Stimulated activated CD4-positive, alpha-beta T cell treated with anti-CD3 and anti-CD28 coated beads, Interleukin-1b, Interleukin-23, amount 100 ng/mL, for 1 hour (primary cell): ENCODE results near the gene PSMA6.
"Not testable (repeated sequence)": the region's sequence is repeated elsewhere in the genome, so short reads cannot be mapped to it uniquely, and the experiment has no call there.

ENCODE experiments used
- DNase-seq, 2 donors: peaks; one replicate each; pipeline ENCODE4 v3.0.0-alpha.2; 2020; ENCODE audit warnings: low read depth in 2 of 2

Gene PSMA6

DNA sequence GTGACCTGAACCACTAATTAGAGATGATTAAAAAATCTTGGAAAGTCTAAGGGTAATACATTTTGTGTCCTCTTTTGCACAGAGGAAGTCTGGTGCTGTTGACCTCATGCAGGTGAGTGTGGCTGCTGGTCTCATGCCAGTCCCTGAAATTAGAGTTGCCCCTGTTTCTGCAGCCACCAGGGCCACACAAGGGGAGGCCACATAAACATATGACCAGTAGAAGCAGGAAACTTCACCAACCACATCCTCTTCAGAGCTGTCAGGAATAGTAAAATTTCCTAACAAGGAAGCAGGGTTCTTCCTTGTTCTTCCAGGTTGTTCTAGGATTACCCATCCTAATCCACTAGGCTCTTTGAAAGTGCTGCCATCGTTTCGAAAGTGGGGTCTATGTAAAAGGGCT lies 28.3 kb downstream of the PSMA6 start:
- no peak for DNase-seq

DNA sequence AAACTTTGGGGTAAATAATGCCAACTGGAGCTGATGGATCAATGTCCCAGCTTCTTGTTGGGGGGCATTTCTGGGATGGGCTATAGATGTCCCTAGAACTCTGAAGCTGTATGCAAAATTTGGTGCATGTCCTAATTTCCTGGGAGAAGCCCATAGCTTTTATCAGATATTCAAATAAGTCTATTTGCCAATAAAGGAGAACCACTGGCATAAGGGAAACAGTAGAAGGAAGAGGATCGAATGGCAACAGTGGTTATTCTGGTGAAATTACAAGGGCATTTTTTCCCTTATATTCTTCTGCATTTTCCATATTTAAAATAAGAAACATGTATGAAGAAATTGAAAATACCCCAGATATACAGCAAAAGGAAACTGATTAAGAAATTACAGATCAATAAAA lies 34.2 kb downstream of the PSMA6 start:
- no peak for DNase-seq

DNA sequence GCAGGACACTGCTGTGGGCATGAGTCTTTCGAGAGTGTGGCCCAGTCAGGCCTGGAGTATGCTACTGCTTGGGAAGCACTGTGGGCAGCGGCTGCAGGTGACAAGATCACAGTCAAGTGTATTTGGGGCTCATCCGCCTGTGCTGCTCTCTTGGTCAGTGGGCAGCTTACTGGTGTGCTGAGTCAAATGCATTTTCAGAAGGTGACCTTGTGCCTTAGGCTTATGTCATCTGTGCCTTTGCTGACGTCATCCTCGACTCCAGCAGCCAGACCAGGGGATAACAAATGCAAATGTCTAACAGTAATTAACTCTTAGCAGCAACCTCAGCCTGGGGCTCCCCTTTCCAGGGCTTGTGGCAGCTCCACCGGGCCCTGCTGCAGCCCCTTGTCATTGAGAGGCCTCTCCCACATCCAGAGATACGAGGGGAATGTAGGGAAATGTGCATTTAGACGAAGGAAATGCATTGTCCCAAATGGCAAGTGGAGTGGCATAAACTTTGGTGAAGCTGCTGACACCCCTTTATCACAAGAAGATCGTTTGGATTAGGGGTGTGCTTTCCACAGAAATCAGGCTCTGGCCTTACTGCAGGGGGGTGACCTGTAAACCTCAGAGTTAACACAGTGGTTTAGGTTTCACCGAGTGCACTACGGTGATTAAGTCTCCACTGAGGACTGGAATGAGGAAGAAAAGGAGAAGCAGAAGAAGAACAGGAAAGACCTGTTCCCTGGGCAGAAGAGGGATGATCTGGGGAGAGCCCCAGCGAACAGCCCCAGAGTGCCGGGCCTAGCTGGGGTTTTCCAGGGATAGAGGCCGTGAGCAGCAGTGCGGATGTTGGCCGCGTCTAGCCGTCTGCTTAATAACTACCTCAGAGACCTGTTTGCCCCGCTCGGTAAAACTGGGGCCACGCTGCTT lies 39.7 kb downstream of the PSMA6 start:
- DNase-seq: no peak

DNA sequence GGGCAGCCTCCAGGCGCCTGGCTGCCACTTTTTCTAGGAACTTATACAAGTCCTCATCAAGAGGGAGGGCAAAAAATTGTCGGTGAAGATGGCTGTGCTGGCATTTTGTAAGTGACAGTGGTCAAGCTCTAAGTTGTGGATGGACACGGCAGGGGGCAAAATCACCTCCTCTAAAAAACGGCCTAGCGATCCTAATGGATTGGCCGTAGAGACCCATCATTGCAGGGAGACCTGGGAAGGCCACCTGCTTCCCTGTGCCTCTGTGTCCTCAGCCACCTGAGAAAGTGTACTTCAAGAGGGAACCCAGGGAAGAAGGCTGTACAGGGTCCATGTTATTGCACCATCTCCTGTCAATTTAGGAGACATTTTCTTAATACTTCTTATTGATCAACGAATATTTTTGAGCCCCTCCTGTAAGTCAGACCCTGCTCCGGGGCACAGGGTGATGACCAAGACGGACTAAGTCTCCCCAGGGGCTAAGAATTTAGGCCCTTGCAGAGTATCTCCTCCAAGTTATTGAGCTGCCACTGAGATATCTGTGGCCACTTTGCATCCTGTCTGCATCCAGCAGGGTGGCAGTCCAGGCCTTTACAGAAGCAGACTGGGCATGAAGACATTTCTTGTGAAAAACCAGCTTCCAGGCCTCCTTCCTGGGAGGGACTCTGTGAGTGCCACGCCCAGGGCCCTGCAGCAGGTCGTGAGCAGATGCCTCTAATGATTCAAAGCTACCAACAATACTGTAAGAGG lies 40.5 kb downstream of the PSMA6 start:
- peak in 1 of 2 donors; percentile 17 for DNase-seq

DNA sequence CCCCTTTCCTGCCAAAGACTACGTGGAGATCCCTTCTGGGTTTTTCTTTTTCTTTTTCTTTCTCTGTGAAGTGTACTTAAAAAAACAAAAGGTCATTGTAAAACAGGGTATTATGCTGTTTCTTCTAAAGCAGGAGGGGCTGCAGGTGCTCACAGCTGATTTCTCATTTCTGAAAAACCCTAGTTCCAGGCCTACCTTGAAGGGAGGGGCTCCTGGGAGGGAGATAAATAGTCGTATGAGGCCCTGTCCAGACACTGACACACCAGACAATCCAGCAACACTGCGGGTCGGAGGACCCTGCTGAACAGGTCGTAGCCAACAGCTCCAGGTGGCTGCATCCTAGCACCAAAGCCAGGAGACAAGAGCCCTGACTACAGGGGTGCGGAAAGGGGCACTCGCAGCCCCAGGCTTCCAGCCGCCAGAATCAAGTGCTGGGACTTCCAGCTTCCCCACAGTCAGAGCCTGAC lies 41.1 kb downstream of the PSMA6 start:
- no peak for DNase-seq

DNA sequence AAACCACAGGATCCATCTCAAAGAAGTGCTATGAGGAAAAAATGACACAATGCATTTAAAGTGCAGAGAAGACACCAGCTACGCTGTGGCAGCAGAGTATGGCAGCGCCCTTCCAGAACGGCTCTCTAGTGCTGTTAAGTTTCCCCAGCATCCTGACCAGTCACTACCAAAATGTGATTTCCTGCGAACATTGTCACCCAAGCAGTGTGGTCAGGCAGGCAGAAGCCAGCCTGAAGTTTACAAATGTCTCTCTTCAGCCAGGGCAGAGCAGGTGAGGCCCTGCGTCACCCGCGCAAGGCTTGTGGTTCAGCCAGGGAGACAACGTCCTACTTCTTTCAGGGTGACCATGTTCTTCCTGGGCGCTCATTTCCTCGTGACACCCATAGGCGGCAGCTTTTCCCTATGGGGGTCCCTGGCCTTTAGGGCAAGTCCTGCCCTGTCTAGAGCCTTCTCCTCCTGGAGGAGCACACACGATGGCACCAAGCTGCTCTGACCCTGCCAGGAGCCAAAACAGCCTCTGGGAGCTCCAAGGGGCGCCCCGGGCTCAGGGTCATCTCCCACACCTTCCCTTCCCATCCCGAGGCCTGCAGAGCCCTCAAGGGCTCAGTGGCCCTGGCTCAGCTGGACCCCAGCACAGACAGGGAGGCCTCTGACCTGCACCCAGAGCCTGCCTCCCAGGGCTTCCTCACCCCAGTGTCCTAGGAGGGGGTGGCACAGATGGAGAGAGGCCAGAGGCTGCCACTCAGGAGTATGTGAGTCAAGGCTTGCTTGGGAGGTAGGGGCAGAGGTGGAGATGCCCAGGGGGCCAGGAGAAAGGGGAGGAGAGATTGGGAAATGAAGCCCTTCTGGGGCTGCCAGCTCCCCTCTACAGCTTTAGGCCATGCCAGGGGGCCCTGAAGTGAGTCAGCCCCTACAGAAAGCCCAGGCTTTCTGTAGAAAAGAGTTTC lies 41.9 kb downstream of the PSMA6 start:
- no peak for DNase-seq

DNA sequence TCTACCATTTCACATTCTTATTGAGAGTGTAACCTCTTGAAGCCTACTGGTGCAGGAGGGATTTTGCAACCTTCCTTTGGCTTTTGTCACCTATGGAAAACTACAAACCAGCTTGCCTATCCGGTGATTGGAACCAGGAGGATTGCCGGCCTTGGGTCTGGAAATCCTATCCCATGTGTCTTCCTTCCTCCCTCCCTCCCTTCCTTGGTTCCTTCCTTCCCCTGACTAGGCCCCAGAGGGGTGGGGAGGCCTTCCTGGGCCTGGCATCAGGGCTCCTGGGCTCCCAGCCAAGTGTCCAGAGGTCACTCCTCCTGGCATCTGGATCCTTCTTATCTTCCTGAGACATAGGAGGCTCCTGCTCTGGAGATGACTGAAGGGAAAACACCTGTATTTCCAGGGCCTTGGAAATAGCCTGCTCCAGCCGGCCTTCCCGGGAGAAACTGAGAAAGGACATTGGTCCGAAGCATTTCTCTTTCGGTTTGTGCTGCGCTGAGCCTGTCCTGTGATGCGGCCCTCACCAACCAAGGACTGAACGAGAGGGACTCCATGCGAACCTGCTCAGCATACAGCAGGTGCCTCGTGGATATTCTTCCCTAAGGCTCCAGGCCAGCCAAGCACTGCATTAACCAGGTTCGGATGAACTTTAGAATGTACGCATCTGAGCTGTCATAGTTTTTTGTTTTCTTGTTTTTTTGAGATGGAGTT lies 43.4 kb downstream of the PSMA6 start:
- DNase-seq: no peak

DNA sequence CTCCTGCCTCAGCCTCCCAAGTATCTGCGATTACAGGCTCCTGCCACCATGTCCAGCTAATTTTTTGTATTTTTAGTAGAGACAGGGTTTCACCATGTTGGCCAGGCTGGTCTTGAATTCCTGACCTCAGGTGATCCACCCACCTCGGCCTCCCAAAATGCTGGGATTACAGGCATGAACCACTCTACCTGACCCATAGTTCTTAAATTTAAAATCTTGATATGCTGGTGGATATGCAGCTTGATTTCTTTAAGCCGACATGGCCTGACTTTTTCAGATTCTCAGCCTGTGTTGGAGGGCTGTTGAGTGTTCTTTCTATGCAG lies 44.0 kb downstream of the PSMA6 start:
- not testable (repeated sequence) for DNase-seq

DNA sequence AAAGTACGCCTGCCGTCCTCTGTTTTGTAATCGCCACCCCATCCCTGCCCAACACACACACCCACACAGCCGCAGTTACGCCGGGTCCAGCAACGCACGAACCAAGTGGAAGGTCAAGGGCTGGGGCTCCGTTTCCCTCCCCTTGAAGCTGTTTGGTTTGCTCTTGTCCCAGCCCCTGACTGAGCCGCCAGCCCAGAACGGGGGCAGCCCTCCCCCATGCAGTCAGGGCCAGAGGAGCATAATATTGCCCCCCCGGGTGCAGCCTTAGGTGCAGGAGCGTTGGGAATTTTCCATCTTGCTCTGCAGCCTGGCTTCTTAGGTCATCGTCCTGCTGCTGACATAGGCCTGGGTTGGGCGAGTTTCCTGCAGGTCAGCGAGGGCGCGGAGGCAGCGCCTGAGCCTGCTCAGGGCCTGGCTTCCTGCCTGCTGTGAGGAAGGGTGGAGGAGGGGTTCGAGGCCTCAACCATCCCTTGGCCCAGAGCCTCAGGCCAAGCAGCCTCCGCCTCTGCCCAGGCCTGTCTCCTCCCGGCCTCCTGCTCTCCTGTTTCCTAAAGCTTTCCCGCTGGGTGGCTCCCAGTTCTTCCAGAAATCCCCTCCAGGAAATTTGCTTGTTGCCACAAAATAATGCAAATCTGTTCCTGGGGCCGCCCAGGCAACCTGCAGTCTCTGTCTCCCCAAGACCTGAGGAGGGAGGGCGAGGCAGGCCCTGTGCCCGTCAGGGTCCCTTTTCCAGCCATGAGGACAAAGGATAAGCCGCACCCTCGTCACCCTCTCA lies 44.5 kb downstream of the PSMA6 start:
- no peak for DNase-seq

DNA sequence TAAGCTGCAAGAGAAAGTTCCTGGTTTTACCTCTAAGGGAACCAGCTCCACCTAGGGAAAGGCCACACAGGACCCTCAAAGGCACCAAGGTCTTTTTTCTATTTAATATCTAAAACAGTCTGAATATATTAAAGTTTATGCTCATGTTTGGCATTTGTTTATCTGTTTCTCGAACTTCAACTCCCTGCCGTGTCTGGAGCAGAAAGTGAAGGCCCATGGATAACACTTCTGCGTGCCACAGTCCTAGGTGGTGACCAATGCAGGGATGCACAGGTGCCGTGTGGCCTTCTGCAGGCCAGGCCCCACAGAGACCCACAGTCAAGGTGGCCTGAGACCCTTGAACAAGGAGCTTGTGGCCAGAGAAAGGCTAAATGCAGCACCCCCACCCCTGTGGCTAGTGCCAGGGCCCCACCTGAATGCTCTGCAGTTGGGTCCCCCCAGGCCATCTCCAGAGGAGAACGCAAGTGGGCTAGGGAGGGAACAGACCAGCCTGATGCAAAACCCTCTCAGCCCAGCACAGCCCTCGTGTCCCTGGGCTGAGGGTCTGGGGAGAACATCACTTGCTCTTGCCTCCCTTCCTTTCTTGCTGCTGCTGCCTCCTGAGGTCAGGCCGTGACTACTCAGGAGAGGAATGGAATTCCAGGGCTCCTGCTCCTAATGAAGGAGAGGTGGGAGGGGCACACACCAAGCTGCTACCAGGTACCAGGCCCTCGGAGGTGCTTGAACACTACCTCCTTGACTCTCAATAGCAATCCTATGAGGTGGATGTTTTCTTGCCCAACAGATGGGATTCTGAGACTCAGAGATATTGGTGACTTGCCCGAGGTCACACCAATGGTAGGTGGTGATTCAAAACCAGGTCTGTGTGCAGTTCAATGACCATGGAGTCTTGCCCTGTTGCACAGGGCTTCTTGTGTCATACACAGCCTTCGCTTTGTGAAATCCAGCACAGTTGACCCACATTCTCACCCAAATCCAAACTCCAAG lies 45.4 kb downstream of the PSMA6 start:
- no peak for DNase-seq

DNA sequence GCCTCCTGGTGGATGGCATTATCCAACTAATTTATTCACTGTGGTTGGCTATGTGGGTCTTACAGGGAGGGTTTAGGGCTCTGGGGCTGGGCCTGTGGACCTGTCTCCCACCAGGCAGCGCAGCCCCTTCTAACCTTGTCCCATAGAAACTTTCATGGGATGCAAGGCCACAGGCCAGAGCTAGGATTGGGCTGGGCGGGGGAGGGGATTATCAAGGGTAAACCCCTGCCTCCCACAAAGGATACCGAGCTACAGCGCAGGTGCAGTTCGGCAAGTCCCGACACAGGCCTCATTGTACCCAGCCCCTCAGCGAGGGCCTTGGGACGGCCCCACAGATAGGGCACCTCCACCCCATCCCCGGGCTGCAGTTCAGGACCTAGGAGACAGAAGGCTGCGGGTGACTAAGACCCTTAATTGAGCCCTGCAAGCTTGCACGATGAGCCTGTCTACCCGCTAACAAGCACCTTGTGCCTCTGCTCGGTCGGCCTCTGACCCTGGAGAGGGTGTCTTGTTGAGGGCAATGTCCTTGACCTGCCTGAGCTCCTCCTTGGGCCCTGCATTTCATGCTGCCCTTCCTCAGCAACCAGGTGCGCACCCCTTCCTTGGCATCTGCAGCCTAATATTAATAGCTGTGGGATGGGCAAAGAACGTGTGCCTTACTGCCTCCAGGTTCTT lies 46.7 kb downstream of the PSMA6 start:
- DNase-seq: no peak

DNA sequence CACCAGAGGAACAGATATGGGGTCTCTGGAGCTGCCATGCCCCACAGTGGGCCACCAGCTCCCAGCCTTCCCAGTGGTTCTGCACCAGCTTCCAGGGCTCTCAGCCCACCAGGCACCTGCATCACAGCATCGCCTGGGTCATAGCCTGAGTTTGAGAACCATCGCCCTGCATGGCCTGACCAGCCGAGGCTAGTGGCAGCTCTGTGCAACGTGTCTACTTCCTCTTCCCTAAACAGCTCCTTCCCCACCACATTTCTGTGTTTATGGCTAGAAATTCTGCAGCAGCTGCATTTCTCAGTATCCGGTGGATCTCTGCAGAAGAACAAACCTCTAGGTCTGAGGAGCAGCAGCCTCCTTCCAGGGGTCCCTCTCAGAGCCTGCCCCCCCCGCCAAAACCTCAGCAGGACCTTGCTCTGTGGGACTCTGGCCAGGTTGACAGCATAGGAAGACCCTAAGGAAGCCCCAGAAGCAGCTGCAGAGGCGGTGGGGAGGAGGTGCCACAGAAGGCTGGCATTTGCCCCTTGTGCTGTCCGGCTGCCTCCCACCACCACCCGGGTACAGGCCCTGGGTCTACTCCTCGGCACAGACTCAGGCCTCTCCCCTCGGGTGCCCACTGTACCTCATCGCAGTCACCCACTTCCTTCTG lies 47.7 kb downstream of the PSMA6 start:
- no peak for DNase-seq

DNA sequence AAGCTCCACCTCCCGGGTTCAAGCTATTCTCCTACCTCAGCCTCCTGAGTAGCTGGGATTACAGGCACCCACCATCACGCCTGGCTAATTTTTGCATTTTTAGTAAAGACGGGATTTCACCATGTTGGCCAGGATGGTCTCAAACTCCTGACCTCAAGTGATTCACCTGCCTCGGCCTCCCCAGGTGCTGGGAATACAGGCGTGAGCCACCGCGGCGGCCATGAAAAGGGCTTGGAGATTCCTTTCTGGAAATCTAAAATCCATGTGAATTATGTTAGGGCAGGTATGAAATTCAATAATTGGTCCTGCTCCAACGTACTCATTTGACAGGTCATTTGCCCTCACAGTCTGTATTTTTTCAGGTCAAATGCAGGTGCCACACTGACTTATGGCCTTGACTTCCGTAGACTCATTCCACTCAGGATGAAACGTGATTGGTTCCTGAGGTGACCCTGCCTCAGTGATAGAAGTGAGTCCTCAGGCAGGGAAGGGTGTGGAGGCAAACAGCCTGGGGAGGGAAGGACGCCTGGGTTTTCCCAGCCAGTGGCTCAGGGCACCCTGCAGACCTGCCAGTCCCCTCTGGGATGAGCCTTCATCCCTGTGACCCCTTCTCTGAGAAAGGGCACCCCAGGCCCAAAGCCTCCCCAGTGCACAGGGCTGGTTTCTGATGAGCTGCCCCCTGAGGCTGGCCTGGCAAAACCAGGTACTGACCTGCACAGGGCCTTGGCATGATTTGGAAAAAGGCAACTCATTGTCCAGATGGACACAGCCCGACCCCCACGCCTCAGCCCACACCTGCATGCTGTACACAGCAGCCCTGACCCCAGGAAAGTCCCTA lies 48.7 kb downstream of the PSMA6 start:
- no peak for DNase-seq

DNA sequence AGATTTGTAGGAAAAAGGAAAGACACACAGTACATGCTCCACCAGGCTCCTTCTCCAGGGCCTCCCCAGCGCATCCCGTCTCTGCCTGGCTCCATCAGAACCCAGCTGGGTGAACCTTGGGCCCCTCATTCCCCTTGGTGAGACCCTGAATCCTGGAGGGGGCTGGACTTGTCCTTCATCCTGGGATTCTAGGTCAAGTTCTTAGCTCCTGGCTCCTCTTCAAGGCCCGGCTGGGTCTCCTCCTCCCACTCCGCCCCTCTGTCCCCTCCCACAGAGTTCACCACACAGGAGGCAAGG lies 49.2 kb downstream of the PSMA6 start:
- DNase-seq: no peak

DNA sequence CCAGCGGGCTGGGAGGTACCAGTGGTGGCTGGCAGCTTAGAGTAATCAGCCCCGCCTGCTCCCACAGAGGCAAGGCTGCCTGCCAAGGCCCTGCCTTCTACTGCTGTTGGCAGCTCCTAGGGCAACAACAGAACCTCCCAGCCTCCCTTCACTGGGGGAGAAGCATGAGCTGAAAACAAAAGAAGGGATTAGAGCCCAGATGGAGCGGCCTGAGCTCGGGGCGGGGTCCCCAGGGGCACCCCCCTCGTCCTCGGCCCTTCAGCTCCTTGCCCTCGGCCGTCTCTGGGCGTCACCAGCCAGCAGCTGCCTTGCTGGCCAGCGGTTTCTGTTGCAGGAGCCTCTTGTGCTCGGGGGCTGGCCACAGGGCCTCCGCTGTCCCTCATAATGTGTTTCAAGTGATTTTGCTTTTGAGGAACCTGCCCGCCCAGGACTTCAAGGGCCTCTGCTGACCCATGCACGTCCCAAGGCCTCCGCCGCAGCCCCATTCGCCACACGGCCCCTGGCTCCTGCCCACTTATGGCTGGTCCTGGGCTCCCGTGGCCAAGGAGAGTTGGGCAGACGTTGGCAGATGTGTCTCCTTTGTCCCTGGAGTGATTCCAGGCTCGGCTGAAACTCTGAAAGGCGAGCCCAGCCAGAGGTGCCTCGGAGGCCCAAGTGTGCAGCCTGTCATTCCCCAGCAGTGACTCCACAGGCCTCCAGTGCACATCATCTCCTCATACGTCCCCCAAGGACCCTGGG lies 49.7 kb downstream of the PSMA6 start:
- DNase-seq: no peak

DNA sequence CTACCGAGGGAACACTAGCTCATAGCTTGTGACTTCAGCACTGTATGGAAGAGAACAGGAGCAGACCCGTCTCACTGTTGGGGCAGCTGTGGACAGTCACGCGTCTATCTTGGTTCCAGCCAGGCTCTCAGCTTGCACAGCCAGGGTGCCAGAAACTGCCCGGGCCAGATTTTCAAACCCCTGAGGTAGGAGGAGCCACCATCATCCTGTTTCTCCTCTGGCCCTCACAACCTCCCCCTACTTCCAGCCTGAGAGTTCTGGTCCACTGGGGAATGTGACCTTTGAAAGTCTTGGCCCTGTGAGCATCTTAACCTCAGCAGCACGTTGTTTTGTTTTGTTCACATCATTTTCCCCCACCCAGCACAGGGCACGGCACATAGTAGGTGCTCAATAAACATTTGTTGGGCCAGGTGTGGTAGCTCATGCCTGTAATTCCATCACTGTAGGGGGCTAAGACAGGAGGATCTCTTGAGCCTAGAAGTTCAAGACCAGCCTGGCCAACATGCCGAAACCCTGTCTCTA lies 50.4 kb downstream of the PSMA6 start:
- DNase-seq: no peak

DNA sequence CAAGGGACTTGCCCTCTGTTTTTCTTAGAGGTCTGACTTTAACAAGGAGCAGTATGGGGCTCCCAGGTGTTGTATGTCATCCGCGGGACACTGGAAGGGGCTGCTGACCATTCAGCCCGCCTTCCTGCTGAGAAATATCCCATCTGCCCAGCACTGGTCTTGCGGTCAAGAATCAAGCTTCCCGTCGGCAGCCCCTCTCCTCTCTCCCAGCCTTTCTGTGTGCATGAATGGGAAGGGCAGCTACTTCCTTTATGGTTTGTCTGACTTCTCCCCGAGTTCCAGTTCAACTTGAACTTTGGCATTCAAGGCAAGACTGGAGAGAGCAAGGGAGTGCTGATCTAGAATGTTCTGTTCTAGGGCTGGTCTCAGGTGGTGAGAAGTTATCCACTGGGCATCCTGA lies 51.5 kb downstream of the PSMA6 start:
- no peak for DNase-seq
